Lung (tissue), 12 donors: ENCODE measurements around the gene GHDC. TPM values are rescaled to one million over a fixed set of nuclear protein-coding genes. Genes with fewer than 3 reads are reported as not detected.

Source experiments
- ATAC-seq: fragments of 200-7000 bp; cut with Tn5 transposase; one replicate; pipeline ENCODE4 v1.9.1; 2020; ENCODE audit warnings: moderate number of reproducible peaks; ENCODE audit not compliant: insufficient read depth, low FRiP score
- DNase-seq, 3 donors: peaks; one replicate each; pipeline ENCODE4 v3.0.0-alpha.2; 2013 to 2017
- H3K27ac ChIP-seq, 2 donors: one replicate each; pipeline ENCODE4 v1.5.1; 2013; ENCODE audit warnings: mild to moderate bottlenecking in 2 of 2, moderate library complexity in 2 of 2, control low read depth in 1 of 2, inconsistent platforms in 1 of 2, low read depth in 1 of 2, low read length in 1 of 2
- H3K27me3 ChIP-seq, 3 donors: one replicate each; pipeline ENCODE4 v1.5.1; 2013; ENCODE audit warnings: low read length in 2 of 3; ENCODE audit not compliant: control insufficient read depth in 3 of 3, insufficient read depth in 3 of 3
- H3K36me3 ChIP-seq, 4 donors: one replicate each; pipeline ENCODE4 v1.5.1; 2013; ENCODE audit warnings: low read length in 4 of 4, mild to moderate bottlenecking in 1 of 4, moderate library complexity in 1 of 4; ENCODE audit not compliant: control insufficient read depth in 4 of 4, insufficient read depth in 4 of 4
- H3K4me1 ChIP-seq, 5 donors: one replicate each; pipeline ENCODE4 v1.5.1; 2013; ENCODE audit warnings: low read length in 5 of 5, mild to moderate bottlenecking in 2 of 5, moderate library complexity in 1 of 5; ENCODE audit not compliant: control insufficient read depth in 5 of 5, insufficient read depth in 5 of 5
- H3K4me3 ChIP-seq: one replicate; pipeline ENCODE4 v1.5.1; 2013; ENCODE audit warnings: mild to moderate bottlenecking, control low read depth, moderate library complexity
- H3K9ac ChIP-seq, 2 donors: one replicate each; pipeline ENCODE4 v1.5.1; 2013; ENCODE audit warnings: low read length in 2 of 2, control low read depth in 1 of 2; ENCODE audit not compliant: insufficient read depth in 1 of 2
- H3K9me3 ChIP-seq, 4 donors: one replicate each; pipeline ENCODE4 v1.5.1; 2013; ENCODE audit warnings: low read length in 3 of 4, mild to moderate bottlenecking in 1 of 4, moderate library complexity in 1 of 4; ENCODE audit not compliant: control insufficient read depth in 4 of 4, insufficient read depth in 3 of 4
- WGBS, 2 donors: extraction: QIAGEN DNeasy Blood & Tissue Kit; methylation state at CpG; one replicate each; pipeline ENCODE4 v1.1.7; 2013; 5-methylcytosine and 5-hydroxymethylcytosine counted together
- polyA plus RNA-seq, 2 donors: library from polyadenylated mRNA; stranded (reverse); fragments of 200-250 nt; gene quantifications; one replicate each; pipeline ENCODE4 v1.2.1, GENCODE V29; 2013
- total RNA-seq, 2 donors: library from RNA; depleted of rRNA in 1 of 2; stranded (reverse); fragments of >200 nt in 1 of 2; gene quantifications; one replicate each; pipeline ENCODE4 v1.2.1, GENCODE V29; 2014 to 2021
- TF ChIP-seq, protein P1 (sequence below): IDR thresholded peaks from 2 replicates; pipeline ENCODE4 v1.5.1; 2012; ENCODE audit warnings: mild to moderate bottlenecking; ENCODE audit errors: control extremely low read depth, extremely low read depth
- donor health status: control.
- donor health status: control.
- donor health status: Bipolar disorder and iron deficiency.
- donor health status: healthy.
- donor health status: DM: yes; HTN: yes; CAD: no.

Gene GHDC
- total and polyA plus RNA-seq, 4 donors, result 17.2 to 33.3 (median 22.6) TPM

DNA sequence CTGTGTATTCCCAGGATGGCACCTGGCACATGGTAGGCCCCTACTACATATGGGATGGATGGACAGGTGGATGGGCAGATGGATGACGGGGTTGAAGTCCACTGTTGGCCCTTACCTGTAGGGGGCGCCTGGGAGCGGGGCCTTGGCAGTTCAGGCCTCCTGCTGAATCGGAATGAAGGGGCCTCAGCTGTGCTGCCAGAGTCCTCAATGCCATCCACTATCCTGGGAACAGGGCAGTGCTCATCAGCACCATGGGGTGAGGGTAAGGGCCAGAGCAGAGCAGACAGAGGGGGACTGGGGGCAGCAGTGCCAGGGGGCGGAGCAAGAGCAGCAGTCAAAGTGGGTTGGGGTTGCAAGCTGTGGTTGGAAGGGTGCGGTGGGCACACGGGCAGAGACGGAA, 31.2 kb downstream of the GHDC start:
- DNase-seq, result no peak
- Histone ChIP-seq H3K9me3 (no peaks in the 10 kb centered on the region), H3K36me3 (no peaks in the 10 kb centered on the region), H3K9ac (no peak overlapping the region), H3K4me3 (no peak overlapping the region), H3K27ac (no peak overlapping the region), H3K27me3 (no peaks in the 10 kb centered on the region), H3K4me1 (peaks cover 0 to 16% (median 5%) of the 10 kb centered on the region in 5 donors)
- ATAC-seq, result no peak
- 60 to 66% methylated on average over 8 of the region's 8 CpGs for WGBS, 2 donors
- TF ChIP-seq, protein P1, sequence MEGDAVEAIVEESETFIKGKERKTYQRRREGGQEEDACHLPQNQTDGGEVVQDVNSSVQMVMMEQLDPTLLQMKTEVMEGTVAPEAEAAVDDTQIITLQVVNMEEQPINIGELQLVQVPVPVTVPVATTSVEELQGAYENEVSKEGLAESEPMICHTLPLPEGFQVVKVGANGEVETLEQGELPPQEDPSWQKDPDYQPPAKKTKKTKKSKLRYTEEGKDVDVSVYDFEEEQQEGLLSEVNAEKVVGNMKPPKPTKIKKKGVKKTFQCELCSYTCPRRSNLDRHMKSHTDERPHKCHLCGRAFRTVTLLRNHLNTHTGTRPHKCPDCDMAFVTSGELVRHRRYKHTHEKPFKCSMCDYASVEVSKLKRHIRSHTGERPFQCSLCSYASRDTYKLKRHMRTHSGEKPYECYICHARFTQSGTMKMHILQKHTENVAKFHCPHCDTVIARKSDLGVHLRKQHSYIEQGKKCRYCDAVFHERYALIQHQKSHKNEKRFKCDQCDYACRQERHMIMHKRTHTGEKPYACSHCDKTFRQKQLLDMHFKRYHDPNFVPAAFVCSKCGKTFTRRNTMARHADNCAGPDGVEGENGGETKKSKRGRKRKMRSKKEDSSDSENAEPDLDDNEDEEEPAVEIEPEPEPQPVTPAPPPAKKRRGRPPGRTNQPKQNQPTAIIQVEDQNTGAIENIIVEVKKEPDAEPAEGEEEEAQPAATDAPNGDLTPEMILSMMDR, result no peak

DNA sequence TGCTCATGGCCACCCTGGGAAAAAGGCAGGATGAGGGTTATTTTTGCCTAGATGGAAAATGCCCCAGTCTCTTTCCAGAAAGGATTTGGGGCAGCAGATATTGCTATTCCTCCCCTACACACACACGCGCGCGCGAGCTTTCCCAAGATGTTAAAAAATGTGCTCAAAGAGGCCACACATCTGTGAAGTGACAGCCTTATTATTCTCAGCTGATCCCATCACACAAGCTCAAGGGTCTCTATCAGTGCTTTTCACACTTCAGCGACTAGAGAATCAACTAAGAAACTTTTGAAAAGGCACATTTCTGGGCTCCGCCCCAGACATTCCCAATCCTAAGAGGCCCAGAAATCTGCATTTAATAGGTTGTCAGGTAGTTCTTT, 33.8 kb downstream of the GHDC start:
- no peak overlapping the region for H3K4me3 ChIP-seq
- H3K4me1 ChIP-seq, result peaks cover 0 to 16% (median 5%) of the 10 kb centered on the region in 5 donors
- TF ChIP-seq, protein P1, result no peak
- ATAC-seq (no peak), DNase-seq (peak; percentile 33 to 73 (median 61))
- no peaks in the 10 kb centered on the region for H3K36me3 ChIP-seq
- H3K27me3 ChIP-seq, result no peaks in the 10 kb centered on the region
- H3K27ac ChIP-seq, result no peak overlapping the region
- WGBS, 2 donors, result 81 to 91% methylated on average over 7 of the region's 7 CpGs
- H3K9me3 ChIP-seq, result no peaks in the 10 kb centered on the region
- no peak overlapping the region for H3K9ac ChIP-seq

DNA sequence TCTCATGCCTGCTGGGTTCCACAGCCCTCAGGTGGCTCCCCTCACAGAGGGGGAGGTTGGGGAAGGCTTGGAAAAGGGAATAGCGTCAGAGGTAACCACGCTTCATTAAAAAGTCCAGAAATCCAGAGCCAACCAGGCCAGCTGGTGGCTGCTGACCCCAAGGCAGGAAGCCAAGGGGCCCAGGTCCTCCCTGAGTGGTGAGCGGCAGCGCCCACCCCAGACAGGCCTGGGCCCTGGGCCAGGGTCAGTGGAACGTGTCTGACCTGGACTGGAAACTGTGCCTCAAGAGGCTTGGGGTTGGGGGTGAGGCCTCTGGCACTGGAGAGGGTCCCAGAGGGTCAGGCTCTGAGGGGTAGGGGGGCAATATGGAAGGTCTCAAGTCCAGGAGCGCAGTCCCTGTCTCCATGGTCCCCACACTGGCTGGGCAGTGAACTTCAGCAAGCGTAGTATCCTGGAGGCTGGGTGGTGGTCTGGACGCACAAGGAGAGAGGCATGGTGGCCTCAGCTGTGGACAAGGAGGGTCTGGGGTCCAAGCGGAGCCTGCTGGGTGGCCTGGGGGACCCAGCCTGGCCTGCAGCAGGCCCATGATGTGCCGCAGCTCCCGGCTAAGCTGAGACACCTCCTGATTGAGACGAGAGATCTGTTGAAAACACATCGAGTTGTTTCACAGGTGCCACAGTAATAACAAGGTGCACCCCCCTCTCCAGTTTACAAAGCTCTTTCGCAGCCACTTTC, 34.3 kb downstream of the GHDC start:
- H3K27me3 ChIP-seq, result no peaks in the 10 kb centered on the region
- H3K4me3 ChIP-seq, result no peak overlapping the region
- 73 to 84% methylated on average over 14 of the region's 14 CpGs for WGBS, 2 donors

More for the DNA sequence above, 34.3 kb downstream of the GHDC start:
- Histone ChIP-seq H3K27ac (no peak overlapping the region), H3K4me1 (peaks cover 0 to 16% (median 5%) of the 10 kb centered on the region in 5 donors), H3K36me3 (no peaks in the 10 kb centered on the region), H3K9me3 (no peaks in the 10 kb centered on the region), H3K9ac (no peak overlapping the region)
- TF ChIP-seq, protein P1, result no peak
- ATAC-seq (no peak), DNase-seq (peak; percentile 25 to 39 (median 37))
